Stomach (tissue), 4 donors: Measurements from ENCODE around the gene PSAT1.

Experiments
- POLR2A ChIP-seq, 4 donors: fragments of 450-650 bp; IDR thresholded peaks; one replicate each; pipeline ENCODE4 v1.6.1; 2016; ENCODE audit warnings: antibody characterized with exemption in 4 of 4, control low read depth in 2 of 4, mild to moderate bottlenecking in 1 of 4, moderate library complexity in 1 of 4
- POLR2AphosphoS5 ChIP-seq, 3 donors: sonication (generic); formaldehyde crosslinking; IDR thresholded peaks; one replicate each; pipeline ENCODE4 v1.6.1; 2016; ENCODE audit warnings: antibody characterized with exemption in 3 of 3
- TF ChIP-seq, protein P1 (sequence below), 7 experiments: fragments of 450-650 bp in 4 of 7; fragments of 200-600 bp in 3 of 7; sonication (generic) in 3 of 7; IDR thresholded peaks; one replicate each; pipeline ENCODE4 v1.5.1; 2016 to 2019; ENCODE audit warnings: antibody characterized with exemption in 7 of 7, control low read depth in 2 of 7, mild to moderate bottlenecking in 1 of 7

DNA sequence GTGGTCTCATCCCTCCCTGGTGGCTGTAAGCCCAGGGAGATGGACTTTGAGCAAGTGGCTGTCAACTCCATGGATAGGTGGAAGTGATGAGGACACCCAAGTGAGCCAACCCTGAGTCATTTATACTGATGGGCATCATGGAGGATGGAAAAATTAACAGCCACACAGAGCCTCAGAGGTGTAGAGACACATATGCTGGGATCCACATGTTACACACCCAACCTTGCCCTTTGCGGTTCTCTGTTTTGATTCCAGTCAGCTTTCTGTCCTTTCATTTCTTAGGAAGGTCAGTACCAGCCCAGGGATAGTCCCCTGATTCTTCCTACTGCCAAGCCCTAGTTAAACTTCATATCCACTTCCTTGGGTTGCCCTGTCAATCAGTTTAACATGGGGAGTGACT lies 51.9 kb downstream of the PSAT1 start:
- TF ChIP-seq, protein P1, sequence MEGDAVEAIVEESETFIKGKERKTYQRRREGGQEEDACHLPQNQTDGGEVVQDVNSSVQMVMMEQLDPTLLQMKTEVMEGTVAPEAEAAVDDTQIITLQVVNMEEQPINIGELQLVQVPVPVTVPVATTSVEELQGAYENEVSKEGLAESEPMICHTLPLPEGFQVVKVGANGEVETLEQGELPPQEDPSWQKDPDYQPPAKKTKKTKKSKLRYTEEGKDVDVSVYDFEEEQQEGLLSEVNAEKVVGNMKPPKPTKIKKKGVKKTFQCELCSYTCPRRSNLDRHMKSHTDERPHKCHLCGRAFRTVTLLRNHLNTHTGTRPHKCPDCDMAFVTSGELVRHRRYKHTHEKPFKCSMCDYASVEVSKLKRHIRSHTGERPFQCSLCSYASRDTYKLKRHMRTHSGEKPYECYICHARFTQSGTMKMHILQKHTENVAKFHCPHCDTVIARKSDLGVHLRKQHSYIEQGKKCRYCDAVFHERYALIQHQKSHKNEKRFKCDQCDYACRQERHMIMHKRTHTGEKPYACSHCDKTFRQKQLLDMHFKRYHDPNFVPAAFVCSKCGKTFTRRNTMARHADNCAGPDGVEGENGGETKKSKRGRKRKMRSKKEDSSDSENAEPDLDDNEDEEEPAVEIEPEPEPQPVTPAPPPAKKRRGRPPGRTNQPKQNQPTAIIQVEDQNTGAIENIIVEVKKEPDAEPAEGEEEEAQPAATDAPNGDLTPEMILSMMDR (IDR thresholded peaks at IDR 0.05) = no peak
- TF ChIP-seq POLR2A (IDR thresholded peaks at IDR 0.05) (no peak), POLR2AphosphoS5 (IDR thresholded peaks at IDR 0.05) (no peak)
